ENCODE data around the gene CBX7. TPM values are rescaled to one million over a fixed set of nuclear protein-coding genes. Genes with fewer than 3 reads are reported as not detected.

The CBX7 gene
- polyA plus RNA-seq, 1 donor from 2014 or later, result 4.4 TPM

- peaks cover 18% of the 10 kb centered on the region for H3K27me3 ChIP-seq (ENCODE audit: insufficient read depth, low read depth, low read length)
Observed at GRCh38 chr22:39148727-39149535, 3.5 kb downstream of the CBX7 start.

More at GRCh38 chr22:39148727-39149535, 3.5 kb downstream of the CBX7 start:
- Histone ChIP-seq H3K9me3 (ENCODE audit: low read length) (no peaks in the 10 kb centered on the region), H3K27ac (ENCODE audit: low read length) (no peak overlapping the region), H3K79me2 (replicated peaks; ENCODE audit: insufficient read depth, low read length) (no peaks in the 10 kb centered on the region), H4K20me1 (ENCODE audit: insufficient read depth) (no peaks in the 10 kb centered on the region), H2AFZ (ENCODE audit: low read depth, low read length) (no peak overlapping the region), H3F3A (ENCODE audit: insufficient read depth, low read length, poor library complexity, severe bottlenecking) (peaks cover 4% of the 10 kb centered on the region), H3K9me2 (ENCODE audit: insufficient read depth, low read length) (no peaks in the 10 kb centered on the region), H3K4me2 (ENCODE audit: low read length) (no peak overlapping the region), H3K4me3 (ENCODE audit: low read length) (no peak overlapping the region), H3K9ac (ENCODE audit: low read length) (no peak overlapping the region), H3K36me3 (ENCODE audit: insufficient read depth, low read length) (no peaks in the 10 kb centered on the region)
- no peak for TF ChIP-seq SMC3 (conservative IDR thresholded peaks at IDR 0.05; ENCODE audit: poor library complexity)
- TF ChIP-seq REST (IDR thresholded peaks at IDR 0.05; ENCODE audit: borderline replicate concordance), result no peak
- TF ChIP-seq EZH2 (IDR thresholded peaks at IDR 0.05; ENCODE audit: borderline replicate concordance, insufficient read depth, low read length, poor library complexity, severe bottlenecking), result no peak
- TF ChIP-seq RAD21 (conservative IDR thresholded peaks at IDR 0.05), result no peak
- no peak for TF ChIP-seq MXI1 (conservative IDR thresholded peaks at IDR 0.05; ENCODE audit: poor library complexity, severe bottlenecking)
- no peak for TF ChIP-seq POLR2AphosphoS5 (IDR thresholded peaks at IDR 0.05)
- TF ChIP-seq EP300 (conservative IDR thresholded peaks at IDR 0.05; ENCODE audit: poor library complexity, severe bottlenecking), result no peak
- no peak for TF ChIP-seq TAF1 (IDR thresholded peaks at IDR 0.05; ENCODE audit: low read depth)
- no peak for TF ChIP-seq CTCF (IDR thresholded peaks at IDR 0.05; ENCODE audit: poor library complexity, severe bottlenecking)

Measured in neural cell (in vitro differentiated cells).